Esophagus muscularis mucosa (tissue), 4 donors: ENCODE data around the gene KRT5. TPM values are rescaled to one million over a fixed set of nuclear protein-coding genes. Genes with fewer than 3 reads are reported as not detected.

Experiments used
- DNase-seq: peaks from one replicate; pipeline ENCODE4 v3.0.0-alpha.2; 2017; ENCODE audit errors: extremely low spot score
- H3K27ac ChIP-seq, 4 donors: fragments of 200-600 bp; sonication (generic); replicated peaks in 1 of 4; 1 replicate in 3 of 4; 2 replicates in 1 of 4; pipeline ENCODE4 v1.5.1; 2016 to 2019; ENCODE audit warnings: mild to moderate bottlenecking in 1 of 4
- H3K27me3 ChIP-seq, 4 donors: fragments of 200-600 bp; sonication (generic); one replicate each; pipeline versions ENCODE4 v1.5.1 to v1.6.0; 2016 to 2019
- H3K36me3 ChIP-seq, 4 donors: fragments of 200-600 bp; sonication (generic); one replicate each; pipeline ENCODE4 v1.5.1; 2016 to 2019
- H3K4me1 ChIP-seq, 4 donors: fragments of 200-600 bp; sonication (generic); one replicate each; pipeline ENCODE4 v1.5.1; 2016 to 2019
- H3K4me3 ChIP-seq, 4 donors: fragments of 200-600 bp; sonication (generic); 1 replicate in 2 of 4; 2 replicates in 2 of 4; pipeline ENCODE4 v1.5.1; 2016 to 2019; ENCODE audit warnings: mild to moderate bottlenecking in 4 of 4, moderate library complexity in 1 of 4
- H3K9me3 ChIP-seq, 4 donors: fragments of 200-600 bp; sonication (generic); 1 replicate in 3 of 4; 2 replicates in 1 of 4; pipeline ENCODE4 v1.5.1; 2016 to 2019
- CTCF ChIP-seq, 3 experiments: fragments of 200-600 bp in 2 of 3; fragments of 450-650 bp in 1 of 3; sonication (generic) in 2 of 3; IDR thresholded peaks; one replicate each; pipeline ENCODE4 v1.5.1; 2017 to 2019; ENCODE audit warnings: antibody characterized with exemption in 3 of 3, mild to moderate bottlenecking in 2 of 3, moderate library complexity in 1 of 3
- EP300 ChIP-seq: sonication (generic); formaldehyde crosslinking; IDR thresholded peaks from one replicate; pipeline ENCODE4 v1.6.1; 2017; ENCODE audit warnings: antibody characterized with exemption
- POLR2A ChIP-seq: fragments of 450-650 bp; IDR thresholded peaks from one replicate; pipeline ENCODE4 v1.6.1; 2017; ENCODE audit warnings: antibody characterized with exemption, moderate library complexity, mild to moderate bottlenecking, low read depth
- POLR2AphosphoS5 ChIP-seq, 2 donors: sonication (generic); formaldehyde crosslinking; IDR thresholded peaks; one replicate each; pipeline ENCODE4 v1.6.1; 2017; ENCODE audit warnings: antibody characterized with exemption in 2 of 2
- WGBS: methylation state at CpG from one replicate; pipeline ENCODE4 v1.1.5; 2018; 5-methylcytosine and 5-hydroxymethylcytosine counted together
- intact Hi-C: fragments of 100-400 bp; cut with DNase I; formaldehyde crosslinking; loops from one replicate; pipeline ENCODE4 v1.15.1; 2023
- total RNA-seq, 4 donors: library from RNA; depleted of rRNA; stranded (reverse); fragments of >200 nt; gene quantifications; one replicate each; pipeline versions ENCODE4 v1.1.0 to v1.2.1, GENCODE V29; 2016

KRT5 gene
- total RNA-seq, 4 donors from 2014 or later = 0.46 to 1.2 TPM; not detected in 2

- TF ChIP-seq POLR2A = no peak
- no peak for TF ChIP-seq EP300
- TF ChIP-seq CTCF (IDR thresholded peaks at IDR 0.05) = no peak
- TF ChIP-seq POLR2AphosphoS5 (IDR thresholded peaks at IDR 0.05) = no peak
- no peaks in the 10 kb centered on the region for H3K9me3 ChIP-seq
- H3K4me3 ChIP-seq = no peak overlapping the region
- H3K4me1 ChIP-seq = no peaks in the 10 kb centered on the region
- DNase-seq = no peak
- 75% methylated on average over 2 of the region's 2 CpGs for WGBS
- H3K36me3 ChIP-seq = no peaks in the 10 kb centered on the region
- H3K27me3 ChIP-seq = no peaks in the 10 kb centered on the region
- intact Hi-C loops = no loop called here
- H3K27ac ChIP-seq = no peak overlapping the region
These were observed 10.2 kb upstream of the KRT5 start for GRCh38 chr12:52530366-52530765.

- Histone ChIP-seq H3K27ac (no peak overlapping the region), H3K4me1 (no peaks in the 10 kb centered on the region), H3K27me3 (no peaks in the 10 kb centered on the region), H3K4me3 (no peak overlapping the region), H3K36me3 (no peaks in the 10 kb centered on the region), H3K9me3 (no peaks in the 10 kb centered on the region)
- TF ChIP-seq POLR2AphosphoS5 (IDR thresholded peaks at IDR 0.05) = no peak
- no peak for TF ChIP-seq CTCF (IDR thresholded peaks at IDR 0.05)
- TF ChIP-seq POLR2A = no peak
- no peak for TF ChIP-seq EP300
- DNase-seq = no peak
- intact Hi-C loops = no loop called here
- WGBS = 95% methylated on average over 9 of the region's 9 CpGs
These were observed 9.7 kb upstream of the KRT5 start for GRCh38 chr12:52529846-52530245.

- no peak overlapping the region for H3K4me3 ChIP-seq
- no peak overlapping the region for H3K27ac ChIP-seq
- no peak for DNase-seq
- no peak for TF ChIP-seq EP300
- TF ChIP-seq POLR2AphosphoS5 (IDR thresholded peaks at IDR 0.05) = no peak
- TF ChIP-seq POLR2A = no peak
- TF ChIP-seq CTCF (IDR thresholded peaks at IDR 0.05) = no peak
- H3K4me1 ChIP-seq = no peaks in the 10 kb centered on the region
- no peaks in the 10 kb centered on the region for H3K9me3 ChIP-seq
- intact Hi-C loops = no loop called here
- H3K36me3 ChIP-seq = no peaks in the 10 kb centered on the region
- 92% methylated on average over 2 of the region's 2 CpGs for WGBS
- peaks cover 0 to 2% (median 0%) of the 10 kb centered on the region in 4 donors for H3K27me3 ChIP-seq
These were observed 9.2 kb upstream of the KRT5 start for GRCh38 chr12:52529417-52529816.

GRCh38 chr12:52528641-52529143 lies 8.5 kb upstream of the KRT5 start:
- no peaks in the 10 kb centered on the region for H3K9me3 ChIP-seq
- no peak overlapping the region for H3K27ac ChIP-seq
- WGBS = 94% methylated on average over 4 of the region's 8 CpGs
- peaks cover 0 to 6% (median 0%) of the 10 kb centered on the region in 4 donors for H3K27me3 ChIP-seq
- intact Hi-C loops = no loop called here
- H3K4me1 ChIP-seq = no peaks in the 10 kb centered on the region
- no peaks in the 10 kb centered on the region for H3K36me3 ChIP-seq
- no peak overlapping the region for H3K4me3 ChIP-seq
- DNase-seq = no peak
- no peak for TF ChIP-seq POLR2AphosphoS5 (IDR thresholded peaks at IDR 0.05)
- TF ChIP-seq EP300 = no peak
- TF ChIP-seq POLR2A = no peak
- no peak for TF ChIP-seq CTCF (IDR thresholded peaks at IDR 0.05)
